Left lung (tissue), 10 donors: ENCODE data around the gene HAUS7. TPM values are rescaled to one million over a fixed set of nuclear protein-coding genes. Genes with fewer than 3 reads are reported as not detected.

ENCODE experiments used
- ATAC-seq: fragments of 200-7000 bp; cut with Tn5 transposase; one replicate; pipeline ENCODE4 v1.9.1; 2020; ENCODE audit warnings: moderate library complexity
- DNase-seq, 4 donors: peaks; one replicate each; pipeline ENCODE4 v3.0.0-alpha.2; 2013 to 2020
- H3K27ac ChIP-seq, 2 donors: fragments of 200-600 bp; sonication (generic) in 1 of 2; one replicate each; pipeline versions ENCODE4 v1.5.0 to v1.8.0; 2020 to 2021
- H3K27me3 ChIP-seq, 2 donors: fragments of 200-600 bp; sonication (generic) in 1 of 2; one replicate each; pipeline versions ENCODE4 v1.5.0 to v1.8.0; 2020 to 2021
- H3K36me3 ChIP-seq, 2 donors: fragments of 200-600 bp; sonication (generic) in 1 of 2; one replicate each; pipeline versions ENCODE4 v1.5.0 to v1.8.0; 2020 to 2021
- H3K4me1 ChIP-seq, 2 donors: fragments of 200-600 bp; one replicate each; pipeline ENCODE4 v1.8.0; 2021
- H3K4me3 ChIP-seq, 2 donors: fragments of 200-600 bp; sonication (generic) in 1 of 2; one replicate each; pipeline versions ENCODE4 v1.5.0 to v1.8.0; 2020 to 2021; ENCODE audit warnings: mild to moderate bottlenecking in 1 of 2
- H3K9me3 ChIP-seq, 2 donors: fragments of 200-600 bp; sonication (generic) in 1 of 2; one replicate each; pipeline versions ENCODE4 v1.5.0 to v1.8.0; 2020 to 2021
- CTCF ChIP-seq, 2 donors: fragments of 200-600 bp; sonication (generic) in 1 of 2; IDR thresholded peaks; one replicate each; pipeline versions ENCODE4 v1.5.0 to v1.8.0; 2021; ENCODE audit warnings: antibody characterized with exemption in 2 of 2
- intact Hi-C, 2 donors: fragments of 100-400 bp; cut with DNase I; formaldehyde crosslinking; loops; one replicate each; pipeline versions ENCODE4 v1.11.2 to v1.14.2; 2022
- polyA plus RNA-seq, 6 donors: library from polyadenylated mRNA; unstranded; fragments of 120-200 nt; gene quantifications; one replicate each; pipeline ENCODE4 v1.2.1, GENCODE V29; 2013; ENCODE audit not compliant: insufficient read length in 6 of 6
- total RNA-seq, 2 donors: library from RNA; stranded (reverse); fragmentation: NEBNext Ultra II Directional; extraction: Animal tissue kit (Norgen Biotek cat#: 25700); gene quantifications; one replicate each; pipeline ENCODE4 v1.2.1, GENCODE V29; 2021
- donor health status: DM: no; HTN: yes; CAD: no.
- donor health status: DM: no; HTN: no; CAD: no.

The HAUS7 gene
- total and polyA plus RNA-seq, 8 donors = 20.1 to 42.4 (median 33.7) TPM

- no peak for ATAC-seq
- TF ChIP-seq CTCF (IDR thresholded peaks at IDR 0.05) = no peak
Observed at GRCh38 chrX:153416781-153417450, 53.5 kb downstream of the HAUS7 start.

DNA sequence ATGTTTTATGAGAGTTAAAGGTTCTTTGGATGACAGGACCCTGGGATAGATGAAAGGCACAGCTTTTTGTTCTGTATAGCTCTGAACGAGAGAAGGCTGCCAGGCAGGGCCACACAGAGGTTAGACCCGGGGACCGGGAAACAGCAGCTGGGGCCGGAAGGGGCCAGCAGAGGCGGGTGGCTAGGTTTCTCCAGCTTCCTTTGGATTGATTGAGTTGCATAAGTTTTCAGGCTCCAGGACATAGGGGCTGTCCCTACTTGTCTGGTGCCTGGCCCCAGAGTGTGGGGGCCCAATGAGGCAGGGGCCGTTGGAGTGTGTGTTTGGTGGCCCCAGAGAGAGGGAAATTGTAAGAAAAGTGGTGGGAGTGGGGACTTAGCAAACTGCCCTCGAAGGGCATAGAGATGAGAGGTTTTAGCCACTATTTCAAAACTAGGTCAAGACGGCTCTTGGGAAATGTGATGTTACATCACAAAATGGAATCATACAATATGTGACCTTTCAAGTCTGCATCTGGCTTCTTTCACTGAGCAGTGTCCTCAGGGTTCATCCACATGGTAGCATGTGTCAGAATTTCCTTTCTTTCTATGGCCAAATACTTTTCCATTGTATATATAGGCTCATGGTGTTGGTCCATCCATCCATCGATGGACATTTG lies 55.4 kb downstream of the HAUS7 start:
- peak; percentile 14 for ATAC-seq
- Histone ChIP-seq H3K4me1 (peaks cover 0 to 8% of the 10 kb centered on the region in 2 donors), H3K9me3 (no peaks in the 10 kb centered on the region), H3K27me3 (no peaks in the 10 kb centered on the region), H3K4me3 (no peak overlapping the region), H3K27ac (peak overlapping the region in 1 of 2 donors; percentile 23), H3K36me3 (peaks cover 0 to 8% of the 10 kb centered on the region in 2 donors)
- intact Hi-C loops = no loop called here
- peak in 2 of 4 donors; percentile 24 to 26 for DNase-seq
- no peak for TF ChIP-seq CTCF (IDR thresholded peaks at IDR 0.05)

More at GRCh38 chrX:153416781-153417450, 53.5 kb downstream of the HAUS7 start:
- intact Hi-C loops = no loop called here
- Histone ChIP-seq H3K27me3 (no peaks in the 10 kb centered on the region), H3K4me3 (no peak overlapping the region), H3K9me3 (no peaks in the 10 kb centered on the region), H3K4me1 (peaks cover 0 to 4% of the 10 kb centered on the region in 2 donors), H3K27ac (no peak overlapping the region), H3K36me3 (peaks cover 0 to 22% of the 10 kb centered on the region in 2 donors)
- no peak for DNase-seq

- Histone ChIP-seq H3K27me3 (no peaks in the 10 kb centered on the region), H3K9me3 (no peaks in the 10 kb centered on the region), H3K4me1 (peaks cover 0 to 8% of the 10 kb centered on the region in 2 donors), H3K36me3 (no peaks in the 10 kb centered on the region), H3K27ac (no peak overlapping the region), H3K4me3 (no peak overlapping the region)
- intact Hi-C loops = no loop called here
- TF ChIP-seq CTCF (IDR thresholded peaks at IDR 0.05) = no peak
- DNase-seq (no peak), ATAC-seq (no peak)
Observed at GRCh38 chrX:153413731-153414130, 56.6 kb downstream of the HAUS7 start.

- peaks cover 0 to 8% of the 10 kb centered on the region in 2 donors for H3K4me1 ChIP-seq
Observed at GRCh38 chrX:153412746-153413720, 57.3 kb downstream of the HAUS7 start.

More at GRCh38 chrX:153412746-153413720, 57.3 kb downstream of the HAUS7 start:
- H3K36me3 ChIP-seq = no peaks in the 10 kb centered on the region
- H3K27ac ChIP-seq = no peak overlapping the region
- DNase-seq (peak in 1 of 4 donors; percentile 25), ATAC-seq (no peak)
- no peaks in the 10 kb centered on the region for H3K27me3 ChIP-seq
- H3K4me3 ChIP-seq = no peak overlapping the region
- intact Hi-C loops = no loop called here
- no peaks in the 10 kb centered on the region for H3K9me3 ChIP-seq
- TF ChIP-seq CTCF (IDR thresholded peaks at IDR 0.05) = no peak
